Measurements from ENCODE around the gene TBC1D24. TPM values are rescaled to one million over a fixed set of nuclear protein-coding genes. Genes with fewer than 3 reads are reported as not detected.

The TBC1D24 gene
- total and polyA plus RNA-seq, 4 donors, result 9.0 to 35.7 (median 23.3) TPM

GRCh38 chr16:2508722-2509400, 33.9 kb downstream of the TBC1D24 start:
- no peak overlapping the region for H3K4me3 ChIP-seq
- no peaks in the 10 kb centered on the region for H3K27me3 ChIP-seq (ENCODE audit: control insufficient read depth in 3 of 3, insufficient read depth in 3 of 3, low read length in 2 of 3)
- ATAC-seq (ENCODE audit: insufficient read depth, low FRiP score) (no peak), DNase-seq (no peak)
- no peak overlapping the region for H3K9ac ChIP-seq (ENCODE audit: insufficient read depth in 1 of 2, low read length in 2 of 2)
- no peak for TF ChIP-seq CTCF (IDR thresholded peaks at IDR 0.05; ENCODE audit: control extremely low read depth, extremely low read depth)
- H3K9me3 ChIP-seq (ENCODE audit: control insufficient read depth in 4 of 4, insufficient read depth in 3 of 4, low read length in 3 of 4), result no peaks in the 10 kb centered on the region
- H3K27ac ChIP-seq (ENCODE audit: low read depth in 1 of 2, low read length in 1 of 2), result no peak overlapping the region
- peaks cover 0 to 10% (median 4%) of the 10 kb centered on the region in 5 donors for H3K4me1 ChIP-seq (ENCODE audit: control insufficient read depth in 5 of 5, insufficient read depth in 5 of 5, low read length in 5 of 5)
- 91 to 92% methylated on average over 17 to 18 of the region's 18 CpGs for WGBS, 2 donors
- no peaks in the 10 kb centered on the region for H3K36me3 ChIP-seq (ENCODE audit: control insufficient read depth in 4 of 4, insufficient read depth in 4 of 4, low read length in 4 of 4)

- DNase-seq (peak in 1 of 3 donors; percentile 61), ATAC-seq (ENCODE audit: insufficient read depth, low FRiP score) (no peak)
- WGBS, 2 donors, result 52 to 65% methylated on average over 24 of the region's 24 CpGs
- no peaks in the 10 kb centered on the region for H3K9me3 ChIP-seq (ENCODE audit: control insufficient read depth in 4 of 4, insufficient read depth in 3 of 4, low read length in 3 of 4)
- H3K4me3 ChIP-seq, result no peak overlapping the region
- no peak for TF ChIP-seq CTCF (IDR thresholded peaks at IDR 0.05; ENCODE audit: control extremely low read depth, extremely low read depth)
- no peak overlapping the region for H3K27ac ChIP-seq (ENCODE audit: low read depth in 1 of 2, low read length in 1 of 2)
- peaks cover 3 to 21% (median 15%) of the 10 kb centered on the region in 5 donors for H3K4me1 ChIP-seq (ENCODE audit: control insufficient read depth in 5 of 5, insufficient read depth in 5 of 5, low read length in 5 of 5)
- H3K27me3 ChIP-seq (ENCODE audit: control insufficient read depth in 3 of 3, insufficient read depth in 3 of 3, low read length in 2 of 3), result no peaks in the 10 kb centered on the region
- no peak overlapping the region for H3K9ac ChIP-seq (ENCODE audit: insufficient read depth in 1 of 2, low read length in 2 of 2)
- peaks cover 0 to under 1% (median 0%) of the 10 kb centered on the region in 4 donors for H3K36me3 ChIP-seq (ENCODE audit: control insufficient read depth in 4 of 4, insufficient read depth in 4 of 4, low read length in 4 of 4)
Measured at GRCh38 chr16:2511128-2511800, 36.3 kb downstream of the TBC1D24 start.

GRCh38 chr16:2511996-2512734, 37.2 kb downstream of the TBC1D24 start:
- no peak overlapping the region for H3K4me3 ChIP-seq
- ATAC-seq (ENCODE audit: insufficient read depth, low FRiP score) (no peak), DNase-seq (no peak)
- H3K4me1 ChIP-seq (ENCODE audit: control insufficient read depth in 5 of 5, insufficient read depth in 5 of 5, low read length in 5 of 5), result peaks cover 7 to 29% (median 22%) of the 10 kb centered on the region in 5 donors
- no peaks in the 10 kb centered on the region for H3K27me3 ChIP-seq (ENCODE audit: control insufficient read depth in 3 of 3, insufficient read depth in 3 of 3, low read length in 2 of 3)
- no peak overlapping the region for H3K27ac ChIP-seq (ENCODE audit: low read depth in 1 of 2, low read length in 1 of 2)
- 92 to 93% methylated on average over 17 of the region's 17 CpGs for WGBS, 2 donors
- no peak overlapping the region for H3K9ac ChIP-seq (ENCODE audit: insufficient read depth in 1 of 2, low read length in 2 of 2)
- H3K9me3 ChIP-seq (ENCODE audit: control insufficient read depth in 4 of 4, insufficient read depth in 3 of 4, low read length in 3 of 4), result no peaks in the 10 kb centered on the region
- TF ChIP-seq CTCF (IDR thresholded peaks at IDR 0.05; ENCODE audit: control extremely low read depth, extremely low read depth), result no peak
- H3K36me3 ChIP-seq (ENCODE audit: control insufficient read depth in 4 of 4, insufficient read depth in 4 of 4, low read length in 4 of 4), result peaks cover 0 to 5% (median 0%) of the 10 kb centered on the region in 4 donors

Data from lung (tissue), 12 donors.